HG02798 (cell line): Measurements from ENCODE around the gene ZNF391.
"Not testable (repeated sequence)": the region's sequence is repeated elsewhere in the genome, so short reads cannot be mapped to it uniquely, and the experiment has no call there.

Experiments
- ATAC-seq: cut with Tn5 transposase; IDR thresholded peaks from one replicate; pipeline ENCODE4 v1.9.1; 2021; ENCODE audit warnings: mild to moderate bottlenecking; ENCODE audit not compliant: unreplicated experiment, poor library complexity

ZNF391 gene

GRCh38 chr6:27388293-27389197, at the start of gene ZNF391:
Gene ZNF391 (plus strand): TSS chr6:27388759. CDS start chr6:27400371, 11,612 bp downstream.
- peak; percentile 84 for ATAC-seq

GRCh38 chr6:27352850-27353249, 35.7 kb upstream of the ZNF391 start:
- ATAC-seq: no peak

GRCh38 chr6:27358786-27359185, 29.8 kb upstream of the ZNF391 start:
- no peak for ATAC-seq

GRCh38 chr6:27359231-27359630, 29.3 kb upstream of the ZNF391 start:
- ATAC-seq: no peak

- no peak for ATAC-seq
These were observed 20.4 kb upstream of the ZNF391 start for GRCh38 chr6:27368202-27368601.

GRCh38 chr6:27370391-27370790, 18.2 kb upstream of the ZNF391 start:
- ATAC-seq: no peak

GRCh38 chr6:27374824-27375612, 13.5 kb upstream of the ZNF391 start:
- ATAC-seq: peak; percentile 77

GRCh38 chr6:27375613-27376079, 12.9 kb upstream of the ZNF391 start:
- ATAC-seq: no peak

GRCh38 chr6:27378406-27378805, 10.2 kb upstream of the ZNF391 start:
- not testable (repeated sequence) for ATAC-seq

- not testable (repeated sequence) for ATAC-seq
These were observed 7.6 kb upstream of the ZNF391 start for GRCh38 chr6:27381001-27381400.

GRCh38 chr6:27383011-27383410, 5.5 kb upstream of the ZNF391 start:
- ATAC-seq: no peak

GRCh38 chr6:27383481-27383880, 5.1 kb upstream of the ZNF391 start:
- no peak for ATAC-seq

- ATAC-seq: no peak
These were observed 4.1 kb downstream of the ZNF391 start for GRCh38 chr6:27392623-27393022.

- ATAC-seq: no peak
These were observed 5.5 kb downstream of the ZNF391 start for GRCh38 chr6:27394073-27394472.

- ATAC-seq: no peak
These were observed 12.5 kb downstream of the ZNF391 start for GRCh38 chr6:27400877-27401642.

- no peak for ATAC-seq
These were observed 17.5 kb downstream of the ZNF391 start for GRCh38 chr6:27406085-27406484.

GRCh38 chr6:27407153-27407814, 18.7 kb downstream of the ZNF391 start:
- no peak for ATAC-seq

GRCh38 chr6:27414300-27414699, 25.7 kb downstream of the ZNF391 start:
- no peak for ATAC-seq

- no peak for ATAC-seq
These were observed 26.4 kb downstream of the ZNF391 start for GRCh38 chr6:27414996-27415395.

GRCh38 chr6:27415898-27416297, 27.3 kb downstream of the ZNF391 start:
- no peak for ATAC-seq
